A549 (cell line): Measurements from ENCODE around the gene RPTOR. TPM values are rescaled to one million over a fixed set of nuclear protein-coding genes. Genes with fewer than 3 reads are reported as not detected.

Experiments
- ATAC-seq, 2 experiments: fragments of 200-7000 bp in 1 of 2; fragments of >200 bp in 1 of 2; cut with Nextera tagmentation in 1 of 2; cut with Tn5 transposase in 1 of 2; 3 replicates each; pipeline versions ENCODE4 v1.8.0 to v1.9.1; 2018 to 2020; ENCODE audit warnings: mild to moderate bottlenecking in 1 of 2, moderate library complexity in 1 of 2
- CTCF ChIA-PET: fragments of 300-600 bp; sonication (Branson Sonifier 250); formaldehyde crosslinking; extraction: SDS; loops from one replicate; lab custom pipeline; 2021; ENCODE audit warnings: antibody characterized with exemption, inconsistent platforms; lab: Yijun Ruan, JAX
- POLR2A ChIA-PET: fragments of 350-600 bp; formaldehyde crosslinking; extraction: SDS; loops from one replicate; lab custom pipeline; 2021; ENCODE audit warnings: antibody characterized with exemption, inconsistent platforms; lab: Yijun Ruan, JAX
- DNase-seq, 2 experiments: peaks; one replicate each; pipeline versions ENCODE4 v3.0.0 to v3.0.0-alpha.2; 2011 to 2016; ENCODE audit warnings: low read depth in 1 of 2, low spot score in 1 of 2
- FAIRE-seq: peaks from 2 replicates; lab custom pipeline; 2011; peaks lifted over from hg19 to GRCh38; lab: Jason Lieb, UNC
- H3K27ac ChIP-seq, 2 experiments: fragments of >200 bp; sonication (Bioruptor Twin); formaldehyde crosslinking; 3 replicates each; pipeline ENCODE4 v1.5.1; 2016 to 2017
- H3K4me1 ChIP-seq: fragments of >200 bp; sonication (Bioruptor Twin); formaldehyde crosslinking; 3 replicates; pipeline ENCODE4 v1.6.1; 2016
- H3K4me2 ChIP-seq: fragments of >200 bp; sonication (Bioruptor Twin); formaldehyde crosslinking; 3 replicates; pipeline ENCODE4 v1.6.1; 2016
- H3K4me3 ChIP-seq: fragments of >200 bp; sonication (Bioruptor Twin); formaldehyde crosslinking; 3 replicates; pipeline ENCODE4 v1.5.1; 2016
- H3K9me3 ChIP-seq: fragments of >200 bp; sonication (Bioruptor Twin); formaldehyde crosslinking; 3 replicates; pipeline ENCODE4 v1.6.1; 2016
- CBX2 ChIP-seq: fragments of 200-600 bp; sonication (generic); IDR thresholded peaks from 2 replicates; pipeline ENCODE4 v1.6.1; 2016; ENCODE audit warnings: low read depth, mild to moderate bottlenecking, borderline replicate concordance
- CBX8 ChIP-seq: fragments of 200-600 bp; sonication (generic); IDR thresholded peaks from 2 replicates; pipeline ENCODE4 v1.6.1; 2016
- EHMT2 ChIP-seq: fragments of 200-600 bp; sonication (generic); IDR thresholded peaks from 2 replicates; pipeline ENCODE4 v1.6.1; 2016; ENCODE audit warnings: antibody characterized with exemption, low read depth, mild to moderate bottlenecking, moderate library complexity
- EP300 ChIP-seq, 2 experiments: fragments of >200 bp; sonication (Bioruptor Twin); formaldehyde crosslinking; IDR thresholded peaks; 2 replicates in 1 of 2; 3 replicates in 1 of 2; pipeline ENCODE4 v1.6.1; 2016 to 2017
- FOSB ChIP-seq: fragments of 250-450 bp; sonication (Bioruptor Pico); IDR thresholded peaks from 2 replicates; pipeline ENCODE4 v1.5.0; 2020; ENCODE audit warnings: mild to moderate bottlenecking, moderate library complexity
- FOSL2 ChIP-seq, 2 experiments: fragments of 450-650 bp in 1 of 2; fragments of >200 bp in 1 of 2; sonication (Bioruptor Twin) in 1 of 2; formaldehyde crosslinking; IDR thresholded peaks; 2 replicates each; pipeline versions ENCODE4 v1.5.0 to v1.6.1; 2016 to 2020; ENCODE audit warnings: mild to moderate bottlenecking in 1 of 2, moderate library complexity in 1 of 2
- FOXS1 ChIP-seq: fragments of 250-450 bp; sonication (Bioruptor Pico); IDR thresholded peaks from 2 replicates; pipeline ENCODE4 v1.5.0; 2020; ENCODE audit warnings: mild to moderate bottlenecking, moderate library complexity
- GATA3 ChIP-seq: IDR thresholded peaks from 2 replicates; pipeline ENCODE4 v1.6.1; 2012; ENCODE audit warnings: borderline replicate concordance
- HDAC2 ChIP-seq: fragments of 200-600 bp; sonication (generic); IDR thresholded peaks from 2 replicates; pipeline ENCODE4 v1.6.1; 2016
- HES2 ChIP-seq: fragments of >200 bp; sonication (Bioruptor Twin); formaldehyde crosslinking; IDR thresholded peaks from 2 replicates; pipeline ENCODE4 v1.6.1; 2016
- HEYL ChIP-seq: fragments of 250-450 bp; sonication (Bioruptor Pico); IDR thresholded peaks from 2 replicates; pipeline ENCODE4 v1.8.0; 2021; ENCODE audit warnings: mild to moderate bottlenecking, moderate library complexity
- KDM1A ChIP-seq: fragments of 200-600 bp; sonication (generic); IDR thresholded peaks from 2 replicates; pipeline ENCODE4 v1.6.1; 2016; ENCODE audit warnings: low read depth, mild to moderate bottlenecking
- KDM5A ChIP-seq: fragments of 200-600 bp; sonication (generic); IDR thresholded peaks from 2 replicates; pipeline ENCODE4 v1.6.1; 2016; ENCODE audit warnings: antibody characterized with exemption, mild to moderate bottlenecking
- MAZ ChIP-seq: fragments of 150-350 bp; IDR thresholded peaks from 2 replicates; pipeline ENCODE4 v1.6.1; 2014; ENCODE audit warnings: antibody characterized with exemption, low read depth, low read length, borderline replicate concordance
- MYC ChIP-seq: IDR thresholded peaks from 2 replicates; pipeline ENCODE4 v1.6.1; 2012; ENCODE audit warnings: mild to moderate bottlenecking, inconsistent platforms, low read length, improper control_type of control experiment, borderline replicate concordance
- NFE2L2 ChIP-seq: fragments of 150-350 bp; conservative IDR thresholded peaks from 2 replicates; pipeline ENCODE4 v1.6.1; 2014; ENCODE audit warnings: low read length
- NPAS2 ChIP-seq: fragments of 250-450 bp; sonication (Bioruptor Pico); IDR thresholded peaks from 2 replicates; pipeline ENCODE4 v1.8.0; 2022; ENCODE audit warnings: mild to moderate bottlenecking, moderate library complexity, borderline replicate concordance
- NR3C1 ChIP-seq: fragments of >200 bp; sonication (Bioruptor Twin); formaldehyde crosslinking; IDR thresholded peaks from 3 replicates; pipeline ENCODE4 v1.6.1; 2017
- POLR2AphosphoS2 ChIP-seq: conservative IDR thresholded peaks from 2 replicates; pipeline ENCODE4 v1.6.1; 2012; ENCODE audit warnings: low read length, improper control_type of control experiment, inconsistent platforms
- REST ChIP-seq: fragments of 200-600 bp; sonication (generic); IDR thresholded peaks from 2 replicates; pipeline ENCODE4 v1.6.1; 2016; ENCODE audit warnings: antibody characterized with exemption, mild to moderate bottlenecking, moderate library complexity
- RFX5 ChIP-seq: fragments of 450-650 bp; IDR thresholded peaks from 2 replicates; pipeline ENCODE4 v1.7.1; 2014; ENCODE audit warnings: antibody characterized with exemption, mild to moderate bottlenecking, moderate library complexity
- TFCP2L1 ChIP-seq: fragments of 250-450 bp; sonication (Bioruptor Pico); IDR thresholded peaks from 2 replicates; pipeline ENCODE4 v1.5.0; 2021; ENCODE audit warnings: mild to moderate bottlenecking
- TP53 ChIP-seq: fragments of 250-450 bp; sonication (Bioruptor Pico); IDR thresholded peaks from 2 replicates; pipeline ENCODE4 v1.5.0; 2021; ENCODE audit warnings: mild to moderate bottlenecking, moderate library complexity
- USF2 ChIP-seq: fragments of 450-650 bp; IDR thresholded peaks from 2 replicates; pipeline ENCODE4 v1.6.1; 2014; ENCODE audit warnings: antibody characterized with exemption
- WGBS: methylation state at CpG from one replicate; pipeline ENCODE4 v1.1.6; 2017; ENCODE audit errors: missing lambda C conversion rate; 5-methylcytosine and 5-hydroxymethylcytosine counted together
- polyA plus RNA-seq, 4 experiments: library from polyadenylated mRNA; depleted of rRNA in 3 of 4; stranded (reverse); fragments of >200 nt; fragmentation: RNase III in 1 of 4; extraction: RNeasy Plus Mini Kit Qiagen cat#74134 plus additional on column Dnase treatment in 1 of 4; gene quantifications; 2 replicates in 3 of 4; 3 replicates in 1 of 4; pipeline ENCODE4 v1.2.3, GENCODE V29; 2011 to 2017
- TF ChIP-seq, protein P1 (sequence below): fragments of 250-450 bp; sonication (Bioruptor Pico); IDR thresholded peaks from 2 replicates; pipeline ENCODE4 v1.5.0; 2021; ENCODE audit warnings: mild to moderate bottlenecking, moderate library complexity, borderline replicate concordance

RPTOR gene
- polyA plus RNA-seq, 2 of the 4 experiments (the other 2 are of a cell fraction), result 10.8 to 27.1 TPM

DNA sequence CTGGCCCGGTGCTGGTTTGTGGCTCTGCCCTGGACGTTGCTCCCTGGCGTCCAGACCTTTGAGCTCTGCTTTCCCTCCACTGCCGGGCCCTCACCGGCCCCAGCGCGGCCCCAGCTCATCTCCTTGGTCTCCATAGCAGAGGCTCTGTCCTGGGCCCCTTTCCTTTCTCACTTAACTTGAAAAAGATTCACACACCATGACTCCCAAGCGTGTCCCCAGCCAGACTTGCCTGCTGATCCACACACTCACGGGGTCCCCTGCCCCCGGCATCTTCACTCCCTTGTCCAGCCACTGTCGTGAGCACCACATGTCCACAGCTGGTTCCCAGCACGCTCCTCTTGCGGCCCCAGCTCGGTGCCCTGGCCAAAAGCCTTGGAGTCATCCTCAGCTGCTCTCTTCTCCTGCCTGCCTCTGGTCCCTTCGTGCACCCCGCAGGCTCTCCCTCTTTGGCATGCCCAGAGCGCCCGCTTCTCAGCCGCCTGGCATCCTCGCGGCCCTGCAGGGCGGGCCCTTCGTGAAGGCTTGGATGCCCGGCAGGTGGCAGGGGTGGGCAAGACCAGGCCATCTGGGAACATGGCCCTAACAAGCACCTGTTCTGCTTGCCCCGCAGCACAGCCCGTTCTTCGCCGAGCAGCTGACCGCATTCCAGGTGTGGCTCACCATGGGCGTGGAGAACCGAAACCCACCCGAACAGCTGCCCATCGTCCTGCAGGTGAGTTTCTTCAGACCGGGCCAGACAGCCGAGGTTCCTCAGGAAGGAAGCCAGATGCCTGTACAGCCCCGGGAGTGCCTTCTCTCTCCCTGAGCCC, 301.4 kb downstream of the RPTOR start:
- FAIRE-seq, result no peak
- no peak; a peak in 1 of 6 replicates for ATAC-seq
- no peak overlapping the region for H3K4me2 ChIP-seq
- H3K27ac ChIP-seq, result no peak overlapping the region
- CTCF ChIA-PET, result interaction anchor here (1.4 to 2.0 kb wide), 2 partner anchors 11 to 20 kb away, joined by 6 read pairs; no protein-coding TSS in a partner anchor
- POLR2A ChIA-PET, result no interaction called here
- no peaks in the 10 kb centered on the region for H3K4me1 ChIP-seq
- H3K4me3 ChIP-seq, result no peak overlapping the region
- DNase-seq, result no peak
- WGBS, result 96% methylated on average over 36 of the region's 36 CpGs
- TF ChIP-seq, protein P1, sequence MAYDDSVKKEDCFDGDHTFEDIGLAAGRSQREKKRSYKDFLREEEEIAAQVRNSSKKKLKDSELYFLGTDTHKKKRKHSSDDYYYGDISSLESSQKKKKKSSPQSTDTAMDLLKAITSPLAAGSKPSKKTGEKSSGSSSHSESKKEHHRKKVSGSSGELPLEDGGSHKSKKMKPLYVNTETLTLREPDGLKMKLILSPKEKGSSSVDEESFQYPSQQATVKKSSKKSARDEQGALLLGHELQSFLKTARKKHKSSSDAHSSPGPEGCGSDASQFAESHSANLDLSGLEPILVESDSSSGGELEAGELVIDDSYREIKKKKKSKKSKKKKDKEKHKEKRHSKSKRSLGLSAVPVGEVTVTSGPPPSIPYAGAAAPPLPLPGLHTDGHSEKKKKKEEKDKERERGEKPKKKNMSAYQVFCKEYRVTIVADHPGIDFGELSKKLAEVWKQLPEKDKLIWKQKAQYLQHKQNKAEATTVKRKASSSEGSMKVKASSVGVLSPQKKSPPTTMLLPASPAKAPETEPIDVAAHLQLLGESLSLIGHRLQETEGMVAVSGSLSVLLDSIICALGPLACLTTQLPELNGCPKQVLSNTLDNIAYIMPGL (CRISPR knock-in tag), result no peak
- no peak for TF ChIP-seq GATA3
- TF ChIP-seq CBX8, result no peak
- TF ChIP-seq HES2, result no peak
- no peak for TF ChIP-seq NPAS2 (CRISPR knock-in tag)
- TF ChIP-seq FOXS1, result no peak
- TF ChIP-seq EHMT2, result no peak
- TF ChIP-seq KDM1A, result no peak
- TF ChIP-seq RFX5, result no peak
- no peak for TF ChIP-seq FOSB (CRISPR knock-in tag)
- TF ChIP-seq, all 56 proteins: peak for 0
- no peaks in the 10 kb centered on the region for H3K9me3 ChIP-seq

- no peak for DNase-seq
- 96% methylated on average over 17 of the region's 17 CpGs for WGBS
- Histone ChIP-seq H3K4me1 (no peaks in the 10 kb centered on the region), H3K4me3 (no peak overlapping the region), H3K27ac (no peak overlapping the region), H3K9me3 (no peaks in the 10 kb centered on the region), H3K4me2 (no peak overlapping the region)
- ATAC-seq, result no peak
- TF ChIP-seq HEYL, result no peak
- no peak for TF ChIP-seq TP53 (CRISPR knock-in tag)
- no peak for TF ChIP-seq MYC
- no peak for TF ChIP-seq REST
- TF ChIP-seq, protein P1 (CRISPR knock-in tag), result no peak
- TF ChIP-seq EP300 (IDR thresholded peaks at IDR 0.05), result no peak
- TF ChIP-seq HDAC2, result no peak
- no peak for TF ChIP-seq POLR2AphosphoS2
- TF ChIP-seq USF2, result no peak
- TF ChIP-seq CBX8, result no peak
- TF ChIP-seq NFE2L2, result no peak
- TF ChIP-seq FOSL2 (IDR thresholded peaks at IDR 0.05), result no peak
- no peak for TF ChIP-seq FOSL2 (CRISPR knock-in tag; IDR thresholded peaks at IDR 0.05)
- no peak for TF ChIP-seq KDM5A
- TF ChIP-seq MAZ, result no peak
- no peak for TF ChIP-seq FOXS1
- no peak for TF ChIP-seq NR3C1
- TF ChIP-seq CBX2, result no peak
- TF ChIP-seq TFCP2L1 (CRISPR knock-in tag), result no peak
- no peak for FAIRE-seq
- ChIA-PET POLR2A (no interaction called here), CTCF (interaction anchor here (2.0 kb wide), 1 partner anchor 10 kb away, joined by 6 read pairs; no protein-coding TSS in a partner anchor)
These were observed 302.3 kb downstream of the RPTOR start for GRCh38 chr17:80846932-80847331.
